ENCODE results near the gene SLC12A7.

The SLC12A7 gene

DNA sequence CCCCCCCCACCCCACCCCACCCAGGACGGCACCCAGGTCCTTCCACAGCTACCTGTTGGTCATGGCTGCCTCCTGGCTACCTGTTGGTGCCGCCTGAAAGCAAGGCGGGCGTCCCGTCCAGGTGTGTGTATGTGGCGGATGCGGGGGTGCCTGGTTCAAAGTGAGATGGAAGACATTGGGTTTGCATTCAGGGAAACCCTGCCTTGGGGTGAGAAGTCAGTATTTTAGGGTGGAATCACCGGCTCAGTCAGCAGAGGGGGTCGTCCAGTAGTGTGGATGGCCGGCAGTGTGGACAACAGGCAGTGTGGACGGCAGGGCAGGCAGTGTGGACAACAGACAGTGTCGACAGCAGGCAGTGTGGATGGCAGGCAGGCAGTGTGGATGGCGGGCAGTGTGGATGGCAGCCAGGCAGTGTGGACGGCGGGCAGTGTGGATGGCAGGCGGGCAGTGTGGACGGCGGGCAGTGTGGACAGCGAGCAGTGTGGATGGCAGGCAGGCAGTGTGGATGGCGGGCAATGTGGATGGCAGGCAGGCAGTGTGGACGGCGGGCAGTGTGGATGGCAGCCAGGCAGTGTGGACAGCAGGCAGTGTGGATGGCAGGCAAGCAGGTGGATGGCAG lies 75.2 kb downstream of the SLC12A7 start:
- H3K27me3 ChIP-seq, result no peaks in the 10 kb centered on the region
- no peaks in the 10 kb centered on the region for H3K9me3 ChIP-seq
- H3K36me3 ChIP-seq, result no peaks in the 10 kb centered on the region
- no peaks in the 10 kb centered on the region for H3K4me1 ChIP-seq (ENCODE audit: control insufficient read depth in 1 of 2, insufficient read depth in 1 of 2, low read depth in 1 of 2, low read length in 1 of 2)
- no peak overlapping the region for H3K27ac ChIP-seq
- no peak overlapping the region for H3K4me3 ChIP-seq (ENCODE audit: low read depth in 1 of 2, low read length in 1 of 2)
- TF ChIP-seq, protein P1, sequence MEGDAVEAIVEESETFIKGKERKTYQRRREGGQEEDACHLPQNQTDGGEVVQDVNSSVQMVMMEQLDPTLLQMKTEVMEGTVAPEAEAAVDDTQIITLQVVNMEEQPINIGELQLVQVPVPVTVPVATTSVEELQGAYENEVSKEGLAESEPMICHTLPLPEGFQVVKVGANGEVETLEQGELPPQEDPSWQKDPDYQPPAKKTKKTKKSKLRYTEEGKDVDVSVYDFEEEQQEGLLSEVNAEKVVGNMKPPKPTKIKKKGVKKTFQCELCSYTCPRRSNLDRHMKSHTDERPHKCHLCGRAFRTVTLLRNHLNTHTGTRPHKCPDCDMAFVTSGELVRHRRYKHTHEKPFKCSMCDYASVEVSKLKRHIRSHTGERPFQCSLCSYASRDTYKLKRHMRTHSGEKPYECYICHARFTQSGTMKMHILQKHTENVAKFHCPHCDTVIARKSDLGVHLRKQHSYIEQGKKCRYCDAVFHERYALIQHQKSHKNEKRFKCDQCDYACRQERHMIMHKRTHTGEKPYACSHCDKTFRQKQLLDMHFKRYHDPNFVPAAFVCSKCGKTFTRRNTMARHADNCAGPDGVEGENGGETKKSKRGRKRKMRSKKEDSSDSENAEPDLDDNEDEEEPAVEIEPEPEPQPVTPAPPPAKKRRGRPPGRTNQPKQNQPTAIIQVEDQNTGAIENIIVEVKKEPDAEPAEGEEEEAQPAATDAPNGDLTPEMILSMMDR (IDR thresholded peaks at IDR 0.05), result no peak

DNA sequence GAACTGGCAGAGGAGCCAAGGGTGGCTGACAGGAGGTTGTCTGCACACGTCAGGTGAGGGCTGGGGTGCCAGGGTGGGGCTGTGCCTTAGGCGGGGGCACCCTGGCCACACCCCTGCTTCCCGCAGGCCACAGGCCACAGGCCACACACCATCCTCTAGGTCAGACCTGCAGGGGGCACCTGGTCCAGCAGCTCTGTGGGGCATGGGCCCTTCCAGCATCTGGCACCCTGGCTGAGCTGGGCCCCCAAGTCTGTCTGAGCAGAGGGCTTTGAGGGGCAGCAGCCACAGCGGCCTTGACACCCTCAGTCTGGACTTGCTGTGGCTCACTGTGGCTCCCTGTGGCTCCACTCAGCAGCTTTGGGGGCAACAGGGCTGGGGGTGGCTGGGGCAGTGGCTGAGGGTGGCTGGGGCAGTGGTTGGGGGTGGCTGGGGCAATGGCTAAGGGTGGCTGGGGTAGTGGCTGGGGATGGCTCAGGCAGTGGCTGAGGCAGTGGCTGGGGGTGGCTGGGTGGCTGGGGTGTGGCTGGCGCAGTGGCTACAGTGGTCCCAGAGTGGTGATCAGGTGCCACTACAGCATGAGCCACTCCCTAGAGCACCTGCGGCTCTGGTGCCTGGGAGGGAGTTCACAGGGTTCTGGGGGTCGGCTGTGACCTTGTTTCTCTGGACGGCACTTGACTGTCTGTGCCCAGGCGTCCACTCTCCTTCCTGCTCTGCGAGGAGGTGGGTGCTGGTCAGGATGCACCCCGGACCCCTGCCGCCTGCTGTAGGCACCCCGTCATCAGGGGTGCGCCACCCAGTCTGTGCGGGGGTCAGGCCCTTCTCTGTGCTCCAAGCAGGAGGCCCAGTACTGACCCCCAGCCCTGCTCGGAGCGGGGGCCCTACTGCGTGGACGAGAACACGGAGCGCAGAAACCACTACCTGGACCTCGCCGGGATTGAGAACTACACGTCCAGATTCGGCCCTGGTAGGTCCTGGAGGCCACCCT lies 76.2 kb downstream of the SLC12A7 start:
- Histone ChIP-seq H3K27ac (no peak overlapping the region), H3K4me3 (ENCODE audit: low read depth in 1 of 2, low read length in 1 of 2) (no peak overlapping the region), H3K36me3 (no peaks in the 10 kb centered on the region), H3K27me3 (no peaks in the 10 kb centered on the region), H3K4me1 (ENCODE audit: control insufficient read depth in 1 of 2, insufficient read depth in 1 of 2, low read depth in 1 of 2, low read length in 1 of 2) (no peaks in the 10 kb centered on the region), H3K9me3 (no peaks in the 10 kb centered on the region)
- TF ChIP-seq, protein P1 (IDR thresholded peaks at IDR 0.05), result no peak

- Histone ChIP-seq H3K27ac (no peak overlapping the region), H3K36me3 (no peaks in the 10 kb centered on the region), H3K4me3 (ENCODE audit: low read depth in 1 of 2, low read length in 1 of 2) (no peak overlapping the region), H3K4me1 (ENCODE audit: control insufficient read depth in 1 of 2, insufficient read depth in 1 of 2, low read depth in 1 of 2, low read length in 1 of 2) (no peaks in the 10 kb centered on the region), H3K27me3 (no peaks in the 10 kb centered on the region), H3K9me3 (no peaks in the 10 kb centered on the region)
- TF ChIP-seq, protein P1 (IDR thresholded peaks at IDR 0.05), result no peak
These were observed 76.9 kb downstream of the SLC12A7 start for GRCh38 chr5:1034986-1035385.

- Histone ChIP-seq H3K27me3 (no peaks in the 10 kb centered on the region), H3K36me3 (no peaks in the 10 kb centered on the region), H3K4me3 (ENCODE audit: low read depth in 1 of 2, low read length in 1 of 2) (no peak overlapping the region), H3K4me1 (ENCODE audit: control insufficient read depth in 1 of 2, insufficient read depth in 1 of 2, low read depth in 1 of 2, low read length in 1 of 2) (no peaks in the 10 kb centered on the region), H3K27ac (no peak overlapping the region), H3K9me3 (no peaks in the 10 kb centered on the region)
- TF ChIP-seq, protein P1 (IDR thresholded peaks at IDR 0.05), result no peak
These were observed 77.4 kb downstream of the SLC12A7 start for GRCh38 chr5:1034421-1034905.

DNA sequence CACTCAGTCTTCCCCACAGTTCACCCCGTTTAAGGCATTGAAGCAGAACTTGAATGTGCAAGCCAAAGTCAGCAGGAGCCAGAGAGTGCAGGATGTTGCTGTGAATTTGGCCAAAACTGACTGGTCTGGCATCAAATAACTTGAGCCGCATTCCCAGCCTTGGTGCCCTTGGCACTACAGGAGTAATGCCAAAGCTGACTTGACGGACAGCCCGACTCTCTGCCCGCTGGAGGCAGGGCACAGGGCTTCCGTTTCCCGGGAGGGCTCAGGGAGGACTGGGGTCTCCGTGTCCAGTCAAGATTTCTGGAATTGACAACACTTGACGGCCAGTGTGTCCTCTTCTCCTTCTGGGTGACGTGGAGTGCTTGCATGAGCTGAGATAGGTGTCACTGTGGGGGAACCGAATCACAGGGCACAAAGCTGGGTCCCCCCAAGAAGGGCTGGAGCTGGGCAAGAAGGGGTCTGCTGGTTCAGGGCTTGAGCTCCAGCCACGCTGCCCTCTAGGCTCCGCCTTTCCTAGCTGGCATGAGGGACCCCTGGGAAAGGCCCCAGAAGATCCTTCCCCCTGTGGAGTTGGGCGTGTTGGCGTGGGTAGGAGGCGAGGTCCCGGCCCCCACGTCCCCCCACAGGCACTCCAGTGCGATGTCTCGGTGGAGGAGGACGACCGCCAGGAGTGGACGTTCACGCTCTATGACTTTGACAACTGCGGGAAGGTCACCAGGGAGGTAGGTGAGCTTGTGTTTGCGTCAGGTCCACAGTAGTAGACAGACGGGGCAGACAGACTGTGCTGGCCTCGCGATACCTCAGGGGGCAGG lies 78.0 kb downstream of the SLC12A7 start:
- TF ChIP-seq, protein P1 (IDR thresholded peaks at IDR 0.05), result no peak
- no peak overlapping the region for H3K4me3 ChIP-seq (ENCODE audit: low read depth in 1 of 2, low read length in 1 of 2)

More for the DNA sequence above, 78.0 kb downstream of the SLC12A7 start:
- Histone ChIP-seq H3K4me1 (ENCODE audit: control insufficient read depth in 1 of 2, insufficient read depth in 1 of 2, low read depth in 1 of 2, low read length in 1 of 2) (no peaks in the 10 kb centered on the region), H3K27me3 (no peaks in the 10 kb centered on the region), H3K27ac (no peak overlapping the region), H3K9me3 (no peaks in the 10 kb centered on the region), H3K36me3 (no peaks in the 10 kb centered on the region)
